T-helper 2 cell treated with Interferon-gamma antibody and Interleukin-4, amounts not matched to agents 100 ng/mL and 5 ng/mL, for 36 hours (primary cell): Measurements from ENCODE around the gene HOXC9. TPM values are rescaled to one million over a fixed set of nuclear protein-coding genes. Genes with fewer than 3 reads are reported as not detected.

ENCODE experiments used
- intact Hi-C: fragments of 100-400 bp; cut with micrococcal nuclease; formaldehyde crosslinking; loops from one replicate; pipeline ENCODE4 v1.15.1; 2023
- total RNA-seq: library from RNA; stranded (reverse); gene quantifications from 2 replicates; pipeline ENCODE4 v1.2.3, GENCODE V29; 2022

The HOXC9 gene
- total RNA-seq, 1 donor from 2014 or later, result not detected

GRCh38 chr12:53984901-53985691, 14.9 kb upstream of the HOXC9 start, which contains the start of gene HOXC10:
HOXC10 (plus strand) TSS chr12:53985146; CDS start chr12:53985260, 114 bp downstream.
- intact Hi-C loops, result loop anchor here (2.0 to 5.0 kb wide), 3 partner anchors 18 to 67 kb away; partner anchors contain the start of genes HOXC4 and HOXC5

GRCh38 chr12:53985692-53985993, 14.3 kb upstream of the HOXC9 start:
- intact Hi-C loops, result loop anchor here (2.0 to 5.0 kb wide), 2 partner anchors 17 to 67 kb away; partner anchors contain the start of gene HOXC4

- intact Hi-C loops, result loop anchor here (2.0 to 5.0 kb wide), 2 partner anchors 17 to 66 kb away; partner anchors contain the start of gene HOXC4
Measured at GRCh38 chr12:53985994-53986685, 13.8 kb upstream of the HOXC9 start.

GRCh38 chr12:53986686-53987483, 13.1 kb upstream of the HOXC9 start:
- intact Hi-C loops, result loop anchor here (5.0 kb wide), 1 partner anchor 65 kb away; the partner anchor contains the start of gene HOXC4

- intact Hi-C loops, result loop anchor here (5.0 kb wide), 1 partner anchor 64 kb away; the partner anchor contains the start of gene HOXC4
Measured at GRCh38 chr12:53987787-53988230, 12.2 kb upstream of the HOXC9 start.

- intact Hi-C loops, result loop anchor here (5.0 kb wide), 1 partner anchor 64 kb away; the partner anchor contains the start of gene HOXC4
Measured at GRCh38 chr12:53988541-53989226, 11.3 kb upstream of the HOXC9 start.

- intact Hi-C loops, result loop anchor here (5.0 kb wide), 1 partner anchor 63 kb away; the partner anchor contains the start of gene HOXC4
Measured at GRCh38 chr12:53989227-53990113, 10.5 kb upstream of the HOXC9 start.

- intact Hi-C loops, result no loop called here
Measured at GRCh38 chr12:53990311-53991076, 9.5 kb upstream of the HOXC9 start.

GRCh38 chr12:53991077-53991460, 8.9 kb upstream of the HOXC9 start:
- intact Hi-C loops, result no loop called here

- intact Hi-C loops, result no loop called here
Measured at GRCh38 chr12:53992377-53992889, 7.5 kb upstream of the HOXC9 start.

GRCh38 chr12:53993162-53994008, 6.6 kb upstream of the HOXC9 start:
- intact Hi-C loops, result no loop called here

GRCh38 chr12:53994009-53994263, 6.0 kb upstream of the HOXC9 start:
- intact Hi-C loops, result no loop called here

GRCh38 chr12:53994264-53995001, 5.5 kb upstream of the HOXC9 start:
- intact Hi-C loops, result loop anchor here (5.0 kb wide), 2 partner anchors 38 to 42 kb away; partner anchors contain the start of genes HOXC12 and HOXC5

- intact Hi-C loops, result loop anchor here (5.0 kb wide), 2 partner anchors 37 to 43 kb away; partner anchors contain the start of genes HOXC12 and HOXC5
Measured at GRCh38 chr12:53995002-53995377, 5.0 kb upstream of the HOXC9 start.

- intact Hi-C loops, result loop anchor here (5.0 kb wide), 2 partner anchors 37 to 43 kb away; partner anchors contain the start of genes HOXC12 and HOXC5
Measured at GRCh38 chr12:53995378-53996239, 4.4 kb upstream of the HOXC9 start.
